H9 (cell line): ENCODE measurements around the gene ARHGEF7. TPM values are rescaled to one million over a fixed set of nuclear protein-coding genes. Genes with fewer than 3 reads are reported as not detected.
"Not testable (repeated sequence)": the region's sequence is repeated elsewhere in the genome, so short reads cannot be mapped to it uniquely, and the experiment has no call there.

ENCODE experiments used
- DNase-seq: peaks from one replicate; pipeline ENCODE4 v3.0.0-alpha.2; 2017
- H2AFZ ChIP-seq: one replicate; pipeline ENCODE4 v1.6.1; 2013; ENCODE audit warnings: mild to moderate bottlenecking, low read length, control low read depth, moderate library complexity
- H2AK5ac ChIP-seq: 2 replicates; pipeline ENCODE4 v1.6.1; 2013; ENCODE audit warnings: low read length, control low read depth, mixed read lengths; ENCODE audit not compliant: insufficient read length
- H2BK120ac ChIP-seq: one replicate; pipeline ENCODE4 v1.6.1; 2013; ENCODE audit warnings: low read depth, mild to moderate bottlenecking, low read length, control low read depth, inconsistent platforms; ENCODE audit not compliant: poor library complexity, severe bottlenecking
- H2BK12ac ChIP-seq: 2 replicates; pipeline ENCODE4 v1.6.1; 2013; ENCODE audit warnings: low read length, control low read depth, mixed read lengths, low read depth; ENCODE audit not compliant: insufficient read length
- H2BK15ac ChIP-seq: 2 replicates; pipeline ENCODE4 v1.6.1; 2013; ENCODE audit warnings: low read depth, low read length, control low read depth
- H2BK20ac ChIP-seq: one replicate; pipeline ENCODE4 v1.6.1; 2013; ENCODE audit warnings: low read depth, mild to moderate bottlenecking, low read length, control low read depth, inconsistent platforms; ENCODE audit not compliant: poor library complexity, severe bottlenecking
- H2BK5ac ChIP-seq: 2 replicates; pipeline ENCODE4 v1.6.1; 2013; ENCODE audit warnings: low read length, control low read depth, mixed read lengths; ENCODE audit not compliant: insufficient read length
- H3K14ac ChIP-seq: 2 replicates; pipeline ENCODE4 v1.6.1; 2013; ENCODE audit warnings: low read length, control low read depth; ENCODE audit not compliant: insufficient read depth
- H3K18ac ChIP-seq: 2 replicates; pipeline ENCODE4 v1.6.1; 2013; ENCODE audit warnings: low read depth, mild to moderate bottlenecking, mixed read lengths, low read length, control low read depth; ENCODE audit not compliant: insufficient read length
- H3K23ac ChIP-seq: 2 replicates; pipeline ENCODE4 v1.6.1; 2013; ENCODE audit warnings: low read length, control low read depth, mixed read lengths, low read depth; ENCODE audit not compliant: insufficient read length
- H3K23me2 ChIP-seq: 2 replicates; pipeline ENCODE4 v1.6.1; 2013; ENCODE audit warnings: low read depth, mild to moderate bottlenecking, mixed read lengths, low read length, control low read depth; ENCODE audit not compliant: insufficient read length, poor library complexity, severe bottlenecking
- H3K27ac ChIP-seq: 2 replicates; pipeline ENCODE4 v1.5.1; 2013; ENCODE audit warnings: low read length, control low read depth, mixed read lengths, low read depth; ENCODE audit not compliant: insufficient read length
- H3K27me3 ChIP-seq: 2 replicates; pipeline ENCODE4 v1.6.1; 2013; ENCODE audit warnings: low read length, control low read depth, inconsistent platforms; ENCODE audit not compliant: insufficient read depth
- H3K4ac ChIP-seq: 2 replicates; pipeline ENCODE4 v1.6.1; 2013; ENCODE audit warnings: low read depth, mild to moderate bottlenecking, control low read depth, inconsistent platforms, low read length, moderate library complexity
- H3K4me1 ChIP-seq: 2 replicates; pipeline ENCODE4 v1.6.1; 2013; ENCODE audit warnings: low read length, control low read depth, inconsistent platforms; ENCODE audit not compliant: insufficient read depth
- H3K4me2 ChIP-seq: 2 replicates; pipeline ENCODE4 v1.6.1; 2013; ENCODE audit warnings: low read length, control low read depth, mixed read lengths; ENCODE audit not compliant: insufficient read length, insufficient read depth
- H3K56ac ChIP-seq: 2 replicates; pipeline ENCODE4 v1.6.1; 2013; ENCODE audit warnings: low read depth, mild to moderate bottlenecking, mixed read lengths, low read length, control low read depth; ENCODE audit not compliant: insufficient read length
- H3K79me1 ChIP-seq: 2 replicates; pipeline ENCODE4 v1.6.1; 2013; ENCODE audit warnings: low read depth, mild to moderate bottlenecking, moderate library complexity, low read length, control low read depth, inconsistent platforms; ENCODE audit not compliant: insufficient read depth, poor library complexity, severe bottlenecking
- H3K79me2 ChIP-seq: 2 replicates; pipeline ENCODE4 v1.6.1; 2013; ENCODE audit warnings: low read length, control low read depth, inconsistent platforms; ENCODE audit not compliant: insufficient read depth
- H3K9ac ChIP-seq: 2 replicates; pipeline ENCODE4 v1.6.1; 2013; ENCODE audit warnings: low read length, control low read depth, mixed read lengths; ENCODE audit not compliant: insufficient read length; ENCODE audit errors: extremely low read depth
- H3K9me3 ChIP-seq: one replicate; pipeline ENCODE4 v1.6.1; 2013; ENCODE audit warnings: low read depth, low read length, inconsistent platforms; ENCODE audit not compliant: control insufficient read depth
- H3T11ph ChIP-seq: one replicate; pipeline ENCODE4 v1.6.1; 2013; ENCODE audit warnings: mild to moderate bottlenecking, low read length, control low read depth, inconsistent platforms
- H4K20me1 ChIP-seq: one replicate; pipeline ENCODE4 v1.6.1; 2013; ENCODE audit not compliant: control insufficient read depth, insufficient read length, insufficient read depth
- H4K5ac ChIP-seq: 2 replicates; pipeline ENCODE4 v1.6.1; 2013; ENCODE audit warnings: low read depth, mild to moderate bottlenecking, mixed read lengths, low read length, control low read depth; ENCODE audit not compliant: insufficient read length
- H4K8ac ChIP-seq: replicated peaks from 2 replicates; pipeline ENCODE4 v1.6.1; 2013; ENCODE audit warnings: low read length, control low read depth, mixed read lengths, low read depth; ENCODE audit not compliant: insufficient read length
- H4K91ac ChIP-seq: 2 replicates; pipeline ENCODE4 v1.6.1; 2013; ENCODE audit warnings: low read depth, mild to moderate bottlenecking, moderate library complexity, mixed read lengths, low read length, control low read depth; ENCODE audit not compliant: insufficient read length
- H3K27ac Mint-ChIP-seq, 3 experiments: 2 replicates in 2 of 3; 3 replicates in 1 of 3; pipeline ENCODE4 v1.8.0; 2020 to 2021; ENCODE audit warnings: mixed read lengths in 3 of 3, mild to moderate bottlenecking in 1 of 3, moderate library complexity in 1 of 3
- H3K27me3 Mint-ChIP-seq: 2 replicates; pipeline ENCODE4 v1.8.0; 2021; ENCODE audit warnings: low read depth, mild to moderate bottlenecking, moderate library complexity, mixed read lengths
- H3K36me3 Mint-ChIP-seq, 3 experiments: 2 replicates in 2 of 3; 3 replicates in 1 of 3; pipeline ENCODE4 v1.8.0; 2020 to 2021; ENCODE audit warnings: low read depth in 3 of 3, mixed read lengths in 3 of 3; ENCODE audit not compliant: insufficient read depth in 1 of 3
- H3K4me1 Mint-ChIP-seq, 2 experiments: 2 replicates each; pipeline ENCODE4 v1.8.0; 2020; ENCODE audit warnings: mixed read lengths in 2 of 2
- H3K4me3 Mint-ChIP-seq, 2 experiments: 2 replicates in 1 of 2; 3 replicates in 1 of 2; pipeline ENCODE4 v1.8.0; 2020 to 2021; ENCODE audit warnings: mild to moderate bottlenecking in 2 of 2, mixed read lengths in 2 of 2, moderate library complexity in 1 of 2
- H3K9me3 Mint-ChIP-seq, 2 experiments: 2 replicates in 1 of 2; 3 replicates in 1 of 2; pipeline ENCODE4 v1.8.0; 2020; ENCODE audit warnings: mild to moderate bottlenecking in 2 of 2, mixed read lengths in 2 of 2, moderate library complexity in 1 of 2
- CTCF ChIP-seq: fragments of 200-600 bp; sonication (generic); conservative IDR thresholded peaks from 3 replicates; pipeline ENCODE4 v1.8.0; 2021; ENCODE audit warnings: antibody characterized with exemption, mild to moderate bottlenecking
- WGBS: extraction: QIAGEN DNeasy Blood & Tissue Kit; methylation state at CpG from one replicate; pipeline ENCODE4 v1.1.7; 2013; ENCODE audit warnings: missing lambda C conversion rate, low lambda C conversion rate, mixed read lengths; ENCODE audit not compliant: insufficient read length; ENCODE audit errors: extremely low coverage; 5-methylcytosine and 5-hydroxymethylcytosine counted together
- total RNA-seq: library from RNA; stranded (reverse); gene quantifications from 2 replicates; pipeline ENCODE4 v1.2.1, GENCODE V29; 2021

The ARHGEF7 gene
- total RNA-seq, 1 experiment from 2014 or later = 51.9 TPM

DNA sequence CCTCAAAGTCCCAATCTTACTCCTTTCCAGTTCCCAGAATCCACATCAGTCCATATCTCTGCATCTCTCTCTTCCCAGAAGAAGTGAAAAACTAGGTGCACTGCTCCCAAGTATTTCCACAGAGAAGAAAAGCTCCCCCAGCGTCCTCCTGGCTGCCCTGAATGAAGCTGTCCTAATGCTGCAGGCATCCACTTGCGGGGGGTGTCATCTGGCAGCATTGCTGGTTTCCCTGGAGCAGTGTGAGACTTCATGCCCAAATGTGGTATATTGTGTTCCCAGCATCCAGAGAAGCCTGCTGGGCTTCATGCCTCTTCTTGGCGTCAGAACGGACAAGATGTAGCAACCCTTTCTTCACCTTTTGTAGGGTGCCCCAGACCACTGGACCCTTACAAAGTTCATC lies 32.9 kb upstream of the ARHGEF7 start:
- Mint-ChIP-seq H3K9me3 (peaks cover 0 to 2% of the 10 kb centered on the region in 2 experiments; a peak in 2 of 5 replicates), H3K4me1 (peaks cover 8 to 15% of the 10 kb centered on the region in 2 experiments), H3K36me3 (peaks cover 0 to 4% (median 2%) of the 10 kb centered on the region in 3 experiments; a peak in 2 of 7 replicates), H3K27ac (no peak overlapping the region; a peak in 1 of 7 replicates), H3K4me3 (no peak overlapping the region), H3K27me3 (no peaks in the 10 kb centered on the region; the same call in 1 of the 2 replicates)
- no peaks in the 10 kb centered on the region for H3K4me1 ChIP-seq
- no peak overlapping the region for H2BK120ac ChIP-seq
- H2BK15ac ChIP-seq = no peak overlapping the region
- no peak overlapping the region for H4K5ac ChIP-seq
- no peak overlapping the region for H4K91ac ChIP-seq
- no peaks in the 10 kb centered on the region for H3K79me2 ChIP-seq
- no peak overlapping the region for H4K8ac ChIP-seq
- H3T11ph ChIP-seq = no peak overlapping the region
- no peak overlapping the region for H3K4me2 ChIP-seq
- H2AFZ ChIP-seq = no peak overlapping the region
- H3K56ac ChIP-seq = no peak overlapping the region
- no peak overlapping the region for H3K14ac ChIP-seq
- H3K23ac ChIP-seq = no peak overlapping the region
- H3K23me2 ChIP-seq = no peaks in the 10 kb centered on the region
- H4K20me1 ChIP-seq = no peaks in the 10 kb centered on the region
- no peak for TF ChIP-seq CTCF
- H2BK12ac ChIP-seq = no peak overlapping the region
- no peak overlapping the region for H2AK5ac ChIP-seq
- no CpG with 5 or more reads among the region's 4 CpGs for WGBS
- H3K27me3 ChIP-seq = no peaks in the 10 kb centered on the region
- H3K79me1 ChIP-seq = no peaks in the 10 kb centered on the region
- H2BK20ac ChIP-seq = no peak overlapping the region
- no peak for DNase-seq
- no peak overlapping the region for H3K18ac ChIP-seq
- no peak overlapping the region for H3K27ac ChIP-seq
- no peak overlapping the region for H3K9ac ChIP-seq
- no peaks in the 10 kb centered on the region for H3K9me3 ChIP-seq
- no peak overlapping the region for H2BK5ac ChIP-seq
- H3K4ac ChIP-seq = no peak overlapping the region

- H2BK5ac ChIP-seq = not testable (repeated sequence)
- H3K27ac Mint-ChIP-seq = peak overlapping the region in 2 of 3 experiments; percentile 20 to 31; a peak in 1 of 7 replicates
Measured at GRCh38 chr13:111082769-111083168, 32.3 kb upstream of the ARHGEF7 start.

More at GRCh38 chr13:111082769-111083168, 32.3 kb upstream of the ARHGEF7 start:
- not testable (repeated sequence) for H4K20me1 ChIP-seq, H3K27me3 Mint-ChIP-seq, H2BK12ac ChIP-seq, H3K4me1 ChIP-seq, H2BK120ac ChIP-seq, H2AK5ac ChIP-seq, H3K23me2 ChIP-seq, H2BK15ac ChIP-seq, H4K5ac ChIP-seq, H3K36me3 Mint-ChIP-seq, H2AFZ ChIP-seq, H3K23ac ChIP-seq, DNase-seq, H3T11ph ChIP-seq, H3K4me3 Mint-ChIP-seq, H3K56ac ChIP-seq, H4K8ac ChIP-seq, H3K27me3 ChIP-seq, H3K9ac ChIP-seq, H3K4ac ChIP-seq, H3K27ac ChIP-seq, H3K79me1 ChIP-seq, H4K91ac ChIP-seq, H3K4me2 ChIP-seq, H3K18ac ChIP-seq, H3K9me3 Mint-ChIP-seq, H3K14ac ChIP-seq, H3K9me3 ChIP-seq, H3K79me2 ChIP-seq, H2BK20ac ChIP-seq
- no CpG with 5 or more reads among the region's 14 CpGs for WGBS
- peaks cover 8 to 15% of the 10 kb centered on the region in 2 experiments for H3K4me1 Mint-ChIP-seq
